Smooth muscle cell (in vitro differentiated cells): ENCODE results near the gene SH3BP4. TPM values are rescaled to one million over a fixed set of nuclear protein-coding genes. Genes with fewer than 3 reads are reported as not detected.

Experiments
- DNase-seq: peaks from one replicate; lab custom pipeline; 2025; ENCODE audit not compliant: unreplicated experiment; lab: John Stamatoyannopoulos, UW
- H2AFZ ChIP-seq: fragments of 200-600 bp; sonication (generic); 2 replicates; pipeline ENCODE4 v1.6.0; 2016; ENCODE audit warnings: antibody characterized with exemption, low read depth, mild to moderate bottlenecking
- H3F3A ChIP-seq: fragments of 200-600 bp; sonication (generic); 2 replicates; pipeline ENCODE4 v1.6.0; 2017; ENCODE audit warnings: antibody characterized with exemption, low read depth
- H3K27ac ChIP-seq: fragments of 200-600 bp; sonication (generic); 2 replicates; pipeline ENCODE4 v1.5.1; 2016; ENCODE audit warnings: low read depth, mild to moderate bottlenecking
- H3K27me3 ChIP-seq: fragments of 200-600 bp; sonication (generic); 2 replicates; pipeline ENCODE4 v1.6.1; 2016; ENCODE audit warnings: low read depth, mild to moderate bottlenecking
- H3K36me3 ChIP-seq: fragments of 200-600 bp; sonication (generic); 2 replicates; pipeline ENCODE4 v1.5.1; 2016; ENCODE audit warnings: low read depth
- H3K4me1 ChIP-seq: fragments of 200-600 bp; sonication (generic); 2 replicates; pipeline ENCODE4 v1.5.1; 2016; ENCODE audit warnings: low read depth
- H3K4me2 ChIP-seq: fragments of 200-600 bp; sonication (generic); 2 replicates; pipeline ENCODE4 v1.6.0; 2016; ENCODE audit warnings: mild to moderate bottlenecking
- H3K4me3 ChIP-seq: fragments of 200-600 bp; sonication (generic); 2 replicates; pipeline ENCODE4 v1.5.1; 2016; ENCODE audit warnings: mild to moderate bottlenecking
- H3K79me2 ChIP-seq: fragments of 200-600 bp; sonication (generic); 2 replicates; pipeline ENCODE4 v1.6.0; 2016; ENCODE audit warnings: low read depth, mild to moderate bottlenecking
- H3K9ac ChIP-seq: fragments of 200-600 bp; sonication (generic); 2 replicates; pipeline ENCODE4 v1.6.0; 2016; ENCODE audit warnings: low read depth
- H3K9me3 ChIP-seq: fragments of 200-600 bp; sonication (generic); replicated peaks from 2 replicates; pipeline ENCODE4 v1.5.1; 2016; ENCODE audit warnings: low read depth
- H4K20me1 ChIP-seq: fragments of 200-600 bp; sonication (generic); 2 replicates; pipeline ENCODE4 v1.6.0; 2016; ENCODE audit warnings: low read depth
- WGBS: methylation state at CpG from one replicate; pipeline ENCODE4 v1.1.7; 2016; ENCODE audit warnings: low lambda C conversion rate; 5-methylcytosine and 5-hydroxymethylcytosine counted together
- polyA plus RNA-seq: library from polyadenylated mRNA; unstranded; fragments of >200 nt; fragmentation: Nextera tagmentation; extraction: Ambion mirVana; gene quantifications from 2 replicates; pipeline ENCODE4 v1.2.1, GENCODE V29; 2016
- total RNA-seq: library from RNA; depleted of rRNA; stranded (reverse); fragments of >200 nt; gene quantifications from 2 replicates; pipeline ENCODE4 v1.2.3, GENCODE V29; 2014
- TF ChIP-seq, protein P1 (sequence below): fragments of 200-600 bp; sonication (generic); IDR thresholded peaks from 2 replicates; pipeline ENCODE4 v1.5.1; 2017; ENCODE audit warnings: borderline replicate concordance, mild to moderate bottlenecking, antibody characterized with exemption; ENCODE audit not compliant: insufficient read depth, poor library complexity, severe bottlenecking

Gene SH3BP4
- total and polyA plus RNA-seq, 2 experiments from 2014 or later, result 38.9 to 47.7 TPM

GRCh38 chr2:234916674-234917073 is 35.1 kb upstream of the SH3BP4 start:
- Histone ChIP-seq H4K20me1 (no peaks in the 10 kb centered on the region), H3K79me2 (no peaks in the 10 kb centered on the region), H3F3A (peaks cover 3% of the 10 kb centered on the region), H3K27ac (no peak overlapping the region), H3K4me3 (no peak overlapping the region), H3K9me3 (no peaks in the 10 kb centered on the region), H3K4me1 (peaks cover 9% of the 10 kb centered on the region), H3K4me2 (no peak overlapping the region), H3K27me3 (no peaks in the 10 kb centered on the region), H2AFZ (no peak overlapping the region), H3K9ac (no peak overlapping the region), H3K36me3 (no peaks in the 10 kb centered on the region)
- TF ChIP-seq, protein P1, sequence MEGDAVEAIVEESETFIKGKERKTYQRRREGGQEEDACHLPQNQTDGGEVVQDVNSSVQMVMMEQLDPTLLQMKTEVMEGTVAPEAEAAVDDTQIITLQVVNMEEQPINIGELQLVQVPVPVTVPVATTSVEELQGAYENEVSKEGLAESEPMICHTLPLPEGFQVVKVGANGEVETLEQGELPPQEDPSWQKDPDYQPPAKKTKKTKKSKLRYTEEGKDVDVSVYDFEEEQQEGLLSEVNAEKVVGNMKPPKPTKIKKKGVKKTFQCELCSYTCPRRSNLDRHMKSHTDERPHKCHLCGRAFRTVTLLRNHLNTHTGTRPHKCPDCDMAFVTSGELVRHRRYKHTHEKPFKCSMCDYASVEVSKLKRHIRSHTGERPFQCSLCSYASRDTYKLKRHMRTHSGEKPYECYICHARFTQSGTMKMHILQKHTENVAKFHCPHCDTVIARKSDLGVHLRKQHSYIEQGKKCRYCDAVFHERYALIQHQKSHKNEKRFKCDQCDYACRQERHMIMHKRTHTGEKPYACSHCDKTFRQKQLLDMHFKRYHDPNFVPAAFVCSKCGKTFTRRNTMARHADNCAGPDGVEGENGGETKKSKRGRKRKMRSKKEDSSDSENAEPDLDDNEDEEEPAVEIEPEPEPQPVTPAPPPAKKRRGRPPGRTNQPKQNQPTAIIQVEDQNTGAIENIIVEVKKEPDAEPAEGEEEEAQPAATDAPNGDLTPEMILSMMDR, result no peak
- DNase-seq, result no peak
- whole genome bisulfite sequencing, result 89% methylated on average over 5 of the region's 5 CpGs

GRCh38 chr2:234917211-234917975 is 34.4 kb upstream of the SH3BP4 start:
- WGBS, result 32% methylated on average over 6 of the region's 6 CpGs
- Histone ChIP-seq H3K9me3 (no peaks in the 10 kb centered on the region), H3K4me3 (no peak overlapping the region), H3K36me3 (no peaks in the 10 kb centered on the region), H3F3A (no peaks in the 10 kb centered on the region), H3K4me2 (no peak overlapping the region), H3K79me2 (no peaks in the 10 kb centered on the region), H3K27me3 (no peaks in the 10 kb centered on the region), H2AFZ (peak overlapping the region; percentile 22), H3K9ac (no peak overlapping the region), H4K20me1 (no peaks in the 10 kb centered on the region), H3K4me1 (peaks cover 9% of the 10 kb centered on the region), H3K27ac (no peak overlapping the region)
- DNase-seq, result no peak
- TF ChIP-seq, protein P1, result no peak

- no peak overlapping the region for H3K4me2 ChIP-seq
- no peaks in the 10 kb centered on the region for H3K4me1 ChIP-seq
- no peak overlapping the region for H2AFZ ChIP-seq
- H3K9ac ChIP-seq, result no peak overlapping the region
- no peaks in the 10 kb centered on the region for H3K36me3 ChIP-seq
- WGBS, result 96% methylated on average over 3 of the region's 3 CpGs
- H3K9me3 ChIP-seq, result no peaks in the 10 kb centered on the region
- DNase-seq, result no peak
- no peaks in the 10 kb centered on the region for H3F3A ChIP-seq
- no peaks in the 10 kb centered on the region for H3K79me2 ChIP-seq
- H3K27ac ChIP-seq, result no peak overlapping the region
- TF ChIP-seq, protein P1, result no peak
- no peaks in the 10 kb centered on the region for H3K27me3 ChIP-seq
- no peaks in the 10 kb centered on the region for H4K20me1 ChIP-seq
- no peak overlapping the region for H3K4me3 ChIP-seq
These were observed 32.1 kb upstream of the SH3BP4 start for GRCh38 chr2:234919711-234920110.

DNA sequence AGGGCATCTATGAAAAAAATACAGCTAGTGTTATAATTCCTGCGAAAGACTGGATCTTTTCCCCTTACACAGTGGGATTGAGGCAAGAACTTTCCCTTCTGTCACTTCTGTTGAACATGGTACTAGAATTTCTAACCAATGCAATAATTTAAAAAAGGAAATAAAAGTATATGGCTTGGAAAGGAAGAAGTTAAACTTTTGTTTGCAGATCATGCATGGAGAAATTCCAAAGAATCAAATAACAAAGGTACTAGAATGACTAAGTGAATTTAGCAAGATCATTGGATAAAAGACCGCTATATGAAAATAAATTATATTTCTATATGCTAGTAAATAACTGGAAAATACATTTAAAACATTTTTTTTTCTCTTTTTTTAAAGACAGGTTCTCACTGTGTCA is 31.0 kb upstream of the SH3BP4 start:
- no peaks in the 10 kb centered on the region for H3K36me3 ChIP-seq
- TF ChIP-seq, protein P1, result no peak
- no peak overlapping the region for H3K27ac ChIP-seq
- no peak overlapping the region for H3K4me3 ChIP-seq
- 97% methylated on average over 2 of the region's 2 CpGs for WGBS
- H2AFZ ChIP-seq, result no peak overlapping the region
- no peak for DNase-seq
- H3K4me2 ChIP-seq, result no peak overlapping the region
- no peaks in the 10 kb centered on the region for H3K9me3 ChIP-seq
- no peaks in the 10 kb centered on the region for H3K79me2 ChIP-seq
- H4K20me1 ChIP-seq, result no peaks in the 10 kb centered on the region
- H3K27me3 ChIP-seq, result no peaks in the 10 kb centered on the region
- H3K9ac ChIP-seq, result no peak overlapping the region
- no peaks in the 10 kb centered on the region for H3F3A ChIP-seq
- no peaks in the 10 kb centered on the region for H3K4me1 ChIP-seq
